Measurements from ENCODE around the gene TMEM132D. TPM values are rescaled to one million over a fixed set of nuclear protein-coding genes. Genes with fewer than 3 reads are reported as not detected.

The TMEM132D gene
- total and polyA plus RNA-seq, 2 donors (not counting 3 experiments of a cell fraction or from before 2014, with no cell fraction given), result not detected

DNA sequence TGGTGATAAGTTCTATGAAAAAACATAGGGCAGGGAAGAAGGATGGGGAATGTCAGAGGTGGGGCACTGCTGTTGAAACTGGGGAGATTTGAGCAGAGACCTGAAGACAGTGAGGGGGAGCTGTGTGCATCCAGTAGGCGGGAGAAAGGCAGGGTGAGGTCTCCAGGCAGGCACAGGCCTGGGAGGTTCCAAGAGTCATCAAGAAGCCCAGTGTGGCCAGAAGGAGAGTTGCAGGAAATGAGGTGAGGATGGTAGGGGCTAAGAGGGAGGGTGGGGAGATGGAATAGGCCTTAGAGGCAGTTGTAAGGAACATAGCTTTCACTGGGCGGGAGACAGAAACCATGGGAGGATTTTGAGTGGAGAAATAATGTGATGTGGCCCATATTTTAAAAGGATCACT, 708.7 kb downstream of the TMEM132D start:
- no peak overlapping the region for H2AFZ ChIP-seq (ENCODE audit: low read depth, low read length)
- TF ChIP-seq GATA2 (IDR thresholded peaks at IDR 0.05; ENCODE audit: insufficient read depth, insufficient read length, low read depth, low read length) (no peak), JUN (IDR thresholded peaks at IDR 0.05; ENCODE audit: borderline replicate concordance, insufficient read depth, insufficient read length, low read depth) (no peak), MYC (IDR thresholded peaks at IDR 0.05; ENCODE audit: low read depth, low read length) (no peak), POLR2A (IDR thresholded peaks at IDR 0.05; ENCODE audit: low read depth, low read length) (no peak), POLR2AphosphoS5 (IDR thresholded peaks at IDR 0.05; ENCODE audit: insufficient read depth, low read depth, low read length) (no peak), EZH2 (IDR thresholded peaks at IDR 0.05; ENCODE audit: borderline replicate concordance, low read depth, low read length, severe bottlenecking) (no peak), FOS (IDR thresholded peaks at IDR 0.05; ENCODE audit: borderline replicate concordance, insufficient read depth, low read length) (no peak)
- TF ChIP-seq, protein P1, sequence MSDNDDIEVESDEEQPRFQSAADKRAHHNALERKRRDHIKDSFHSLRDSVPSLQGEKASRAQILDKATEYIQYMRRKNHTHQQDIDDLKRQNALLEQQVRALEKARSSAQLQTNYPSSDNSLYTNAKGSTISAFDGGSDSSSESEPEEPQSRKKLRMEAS (IDR thresholded peaks at IDR 0.05; ENCODE audit: insufficient read depth, insufficient read length), result no peak
- TF ChIP-seq, protein P2, sequence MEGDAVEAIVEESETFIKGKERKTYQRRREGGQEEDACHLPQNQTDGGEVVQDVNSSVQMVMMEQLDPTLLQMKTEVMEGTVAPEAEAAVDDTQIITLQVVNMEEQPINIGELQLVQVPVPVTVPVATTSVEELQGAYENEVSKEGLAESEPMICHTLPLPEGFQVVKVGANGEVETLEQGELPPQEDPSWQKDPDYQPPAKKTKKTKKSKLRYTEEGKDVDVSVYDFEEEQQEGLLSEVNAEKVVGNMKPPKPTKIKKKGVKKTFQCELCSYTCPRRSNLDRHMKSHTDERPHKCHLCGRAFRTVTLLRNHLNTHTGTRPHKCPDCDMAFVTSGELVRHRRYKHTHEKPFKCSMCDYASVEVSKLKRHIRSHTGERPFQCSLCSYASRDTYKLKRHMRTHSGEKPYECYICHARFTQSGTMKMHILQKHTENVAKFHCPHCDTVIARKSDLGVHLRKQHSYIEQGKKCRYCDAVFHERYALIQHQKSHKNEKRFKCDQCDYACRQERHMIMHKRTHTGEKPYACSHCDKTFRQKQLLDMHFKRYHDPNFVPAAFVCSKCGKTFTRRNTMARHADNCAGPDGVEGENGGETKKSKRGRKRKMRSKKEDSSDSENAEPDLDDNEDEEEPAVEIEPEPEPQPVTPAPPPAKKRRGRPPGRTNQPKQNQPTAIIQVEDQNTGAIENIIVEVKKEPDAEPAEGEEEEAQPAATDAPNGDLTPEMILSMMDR (IDR thresholded peaks at IDR 0.05; ENCODE audit: extremely low read depth in 1 of 2, insufficient read depth in 1 of 2, low read depth in 1 of 2, low read length in 2 of 2), result no peak
- peaks cover 2% of the 10 kb centered on the region for H3K9me3 ChIP-seq (replicated peaks; ENCODE audit: control insufficient read depth, insufficient read depth, low read length)
- H3K4me2 ChIP-seq (ENCODE audit: insufficient read depth, low read length), result no peak overlapping the region
- intact Hi-C loops (cut with micrococcal nuclease), result no loop called here
- no peaks in the 10 kb centered on the region for H3K9me1 ChIP-seq (replicated peaks; ENCODE audit: control insufficient read depth, extremely low read depth, insufficient read depth, low read length)
- no TSS peak for BruUV-seq (replicated peaks)
- CTCF ChIA-PET, result no interaction called here
- dilution Hi-C loops (cut with MboI; ENCODE audit: extremely low pct_ligation_motif_present, low sequenced_read_pairs), result no loop called here
- H3K79me2 ChIP-seq (ENCODE audit: control insufficient read depth, insufficient read depth, low read length), result no peaks in the 10 kb centered on the region
- no peaks in the 10 kb centered on the region for H3K36me3 ChIP-seq (ENCODE audit: control insufficient read depth in 2 of 2, extremely low read depth in 1 of 2, insufficient read depth in 2 of 2, low read length in 2 of 2)
- H3K4me1 ChIP-seq (ENCODE audit: control insufficient read depth, extremely low read depth, insufficient read depth, low read length), result no peaks in the 10 kb centered on the region
- H3K9ac ChIP-seq (replicated peaks; ENCODE audit: extremely low read depth, insufficient read depth, low read length), result no peak overlapping the region
- DNase-seq (ENCODE audit: low read depth, low spot score) (no peak), FAIRE-seq (no peak)
- H4K20me1 ChIP-seq (replicated peaks; ENCODE audit: control insufficient read depth, extremely low read depth, insufficient read depth, low read length), result no peaks in the 10 kb centered on the region
- no peaks in the 10 kb centered on the region for H3K27me3 ChIP-seq (ENCODE audit: control insufficient read depth in 2 of 2, insufficient read depth in 2 of 2, low read length in 2 of 2)
- no peak overlapping the region for H3K27ac ChIP-seq (ENCODE audit: insufficient read depth, low read depth, low read length)
- POLR2A ChIA-PET, result no interaction called here
- no peak overlapping the region for H3K4me3 ChIP-seq (replicated peaks in 1 of 3; ENCODE audit: insufficient read depth in 1 of 3, low read depth in 1 of 3, low read length in 3 of 3)
